HG03342 (cell line): Measurements from ENCODE around the gene SLC4A11.
"Not testable (repeated sequence)": the region's sequence is repeated elsewhere in the genome, so short reads cannot be mapped to it uniquely, and the experiment has no call there.

Experiments used
- ATAC-seq: cut with Tn5 transposase; IDR thresholded peaks from one replicate; pipeline ENCODE4 v1.9.1; 2021; ENCODE audit warnings: mild to moderate bottlenecking, moderate library complexity; ENCODE audit not compliant: unreplicated experiment

SLC4A11 gene

DNA sequence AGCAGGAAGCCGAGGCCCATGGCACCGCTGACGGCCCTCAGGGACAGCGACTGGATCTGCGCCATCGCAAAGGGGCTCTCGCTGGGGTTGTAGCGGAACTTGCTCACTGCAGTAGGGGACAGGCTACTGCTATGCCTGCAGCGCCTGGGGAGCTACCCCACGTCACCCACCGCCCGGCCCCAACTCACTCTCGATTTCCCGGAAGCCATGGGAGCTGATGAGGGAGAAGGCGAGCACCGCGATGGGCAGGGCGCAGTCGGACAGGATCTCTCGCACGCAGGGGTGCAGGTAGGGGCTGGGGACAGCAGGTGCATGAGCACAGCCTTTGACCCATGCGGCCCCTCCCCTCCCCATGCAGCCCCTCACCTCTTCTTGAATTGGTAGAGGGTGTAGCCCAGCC is 9.8 kb downstream of the SLC4A11 start:
- no peak for ATAC-seq

DNA sequence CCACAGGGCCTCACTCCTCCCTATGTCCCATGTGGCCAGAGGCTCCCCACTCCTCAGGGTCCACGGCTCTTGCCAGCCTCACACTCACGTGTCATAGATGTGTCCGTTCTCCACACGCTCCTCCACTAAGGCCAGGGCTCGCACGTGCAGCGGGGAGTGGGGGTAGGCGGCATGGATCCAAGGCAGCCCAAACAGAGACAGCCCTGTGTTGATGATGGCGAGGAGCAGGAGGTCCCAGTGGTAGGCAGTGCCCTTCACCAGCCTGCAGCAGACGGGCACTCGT is 10.3 kb downstream of the SLC4A11 start:
- ATAC-seq, result no peak

DNA sequence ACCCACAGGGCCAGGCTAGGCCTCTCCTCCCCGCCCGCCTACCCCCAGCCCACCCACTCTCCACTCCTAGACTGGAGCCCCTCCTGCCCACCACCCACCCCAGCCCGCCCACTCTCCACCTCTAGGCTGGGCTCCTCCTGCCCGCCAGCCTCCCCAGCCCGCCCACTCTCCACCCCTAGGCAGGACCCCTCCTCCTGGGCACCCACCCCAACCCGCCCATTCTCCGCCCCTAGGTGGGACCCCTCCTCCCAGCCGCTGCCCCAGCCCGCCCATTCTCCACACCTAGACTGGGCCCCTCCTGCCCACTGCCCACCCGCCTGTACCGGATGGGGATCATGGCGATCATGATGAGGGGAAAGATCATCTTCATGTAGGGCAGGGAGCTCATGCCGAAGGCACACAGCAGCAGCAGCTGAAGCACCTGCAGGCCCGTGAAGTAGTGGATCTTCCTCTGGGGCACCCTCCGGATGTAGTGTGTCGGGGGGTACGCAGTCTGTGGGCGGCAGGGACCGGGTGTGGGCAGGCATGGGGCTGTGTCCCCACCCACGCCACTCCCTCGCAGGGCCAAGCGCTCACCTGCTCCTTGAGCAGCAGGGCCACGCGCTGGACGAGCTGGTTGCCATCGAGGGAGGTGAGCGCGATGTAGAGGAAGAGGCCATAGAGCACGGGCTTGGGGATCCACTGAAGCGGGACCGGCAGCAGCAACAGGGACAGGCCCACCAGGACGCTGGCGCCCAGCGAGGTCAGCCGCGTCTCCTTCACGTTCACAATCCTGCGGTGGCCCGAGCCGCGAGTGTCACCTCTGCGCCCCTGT is 10.8 kb downstream of the SLC4A11 start:
- ATAC-seq, result no peak

DNA sequence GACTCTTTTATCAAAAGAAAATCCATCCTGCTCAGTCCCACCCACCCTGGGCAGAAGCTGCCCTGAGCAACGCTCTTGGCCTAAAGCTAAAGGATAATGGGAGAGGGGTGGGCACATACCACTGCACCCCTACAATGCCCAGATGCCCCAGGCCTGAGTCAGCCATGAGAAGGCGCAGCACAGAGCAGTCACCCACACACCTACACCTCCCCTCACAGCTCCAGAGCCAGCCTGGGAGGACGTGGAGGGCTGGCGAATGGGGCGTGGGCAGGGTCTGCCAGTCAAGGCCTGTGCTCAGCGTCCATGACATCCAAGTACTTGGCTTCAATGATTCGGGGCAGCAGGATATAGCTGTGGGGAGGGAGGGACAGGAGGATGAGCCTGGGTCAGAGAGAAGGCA is 11.5 kb downstream of the SLC4A11 start:
- no peak for ATAC-seq

DNA sequence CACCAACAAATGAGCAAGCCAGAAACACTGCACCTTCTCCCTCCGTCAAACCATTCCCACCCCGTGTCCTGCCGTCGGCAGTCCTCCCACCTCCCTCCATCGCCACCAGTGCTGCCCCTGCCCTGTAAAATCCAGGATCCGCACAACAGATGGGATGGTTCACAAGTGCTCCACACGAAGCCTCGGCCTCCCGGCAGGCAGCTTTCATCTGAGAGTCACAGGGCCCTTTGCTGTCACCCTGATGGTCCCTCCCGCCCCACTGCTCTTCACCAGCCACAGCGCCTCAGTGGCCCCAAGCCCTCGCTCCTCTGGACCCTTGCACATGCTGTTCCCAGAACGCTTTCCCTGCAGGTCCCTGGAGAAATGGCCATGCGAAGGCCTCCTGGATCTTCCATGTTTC is 12.1 kb downstream of the SLC4A11 start:
- ATAC-seq, result no peak

DNA sequence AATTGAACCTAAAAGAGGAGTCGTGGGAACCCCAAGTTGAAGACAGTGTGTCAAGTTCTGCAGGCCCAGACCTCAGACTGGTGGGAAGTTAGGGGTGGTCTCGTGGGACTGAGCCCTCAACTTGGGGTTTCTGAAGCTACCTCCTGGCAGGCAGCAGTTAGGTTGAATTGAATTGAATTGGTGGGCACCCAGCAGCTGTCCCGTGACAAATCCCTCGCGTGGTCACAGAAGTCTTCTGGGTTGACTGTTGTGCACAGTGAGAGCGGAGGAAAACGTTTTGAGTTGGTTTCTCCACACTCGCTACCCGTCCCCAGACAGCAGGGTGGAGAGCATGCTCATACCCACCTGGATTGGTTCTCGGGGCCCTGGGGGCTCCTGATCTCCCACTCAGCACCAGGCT is 12.9 kb downstream of the SLC4A11 start:
- no peak for ATAC-seq

DNA sequence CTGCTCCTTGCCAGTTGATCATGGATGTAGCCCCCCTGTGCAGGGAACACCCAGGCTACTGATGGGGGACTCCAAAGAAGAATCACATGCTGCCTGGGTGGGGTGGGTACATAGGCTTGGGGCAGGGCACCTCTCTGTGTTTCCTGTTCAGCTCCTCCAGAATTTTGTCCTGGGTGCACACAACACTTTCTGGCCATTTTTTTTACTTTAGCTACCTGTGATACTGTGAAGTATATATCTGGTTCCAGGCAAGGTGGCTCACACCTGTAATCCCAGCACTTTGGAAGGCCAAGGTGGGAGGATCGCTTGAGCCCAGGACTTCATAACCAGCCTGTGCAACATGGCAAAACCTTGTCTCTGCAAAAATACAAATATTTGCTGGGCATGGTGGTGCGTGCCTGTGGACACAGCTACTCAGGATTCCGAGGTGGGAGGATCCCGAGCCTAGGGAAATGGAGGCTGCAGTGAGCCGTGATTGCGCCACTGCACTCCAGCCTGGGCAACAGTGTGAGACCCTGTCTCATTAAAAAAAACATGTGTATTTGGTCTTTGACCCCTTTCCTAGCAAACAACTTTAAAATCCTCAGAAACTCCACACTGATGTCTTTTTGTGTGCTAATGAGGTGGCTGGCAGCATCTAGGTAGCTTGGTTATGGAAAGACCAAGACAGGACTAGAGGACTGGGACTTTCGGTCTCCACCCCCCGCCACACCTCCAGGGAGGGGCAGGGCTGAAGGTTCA is 14.1 kb downstream of the SLC4A11 start:
- ATAC-seq, result no peak

DNA sequence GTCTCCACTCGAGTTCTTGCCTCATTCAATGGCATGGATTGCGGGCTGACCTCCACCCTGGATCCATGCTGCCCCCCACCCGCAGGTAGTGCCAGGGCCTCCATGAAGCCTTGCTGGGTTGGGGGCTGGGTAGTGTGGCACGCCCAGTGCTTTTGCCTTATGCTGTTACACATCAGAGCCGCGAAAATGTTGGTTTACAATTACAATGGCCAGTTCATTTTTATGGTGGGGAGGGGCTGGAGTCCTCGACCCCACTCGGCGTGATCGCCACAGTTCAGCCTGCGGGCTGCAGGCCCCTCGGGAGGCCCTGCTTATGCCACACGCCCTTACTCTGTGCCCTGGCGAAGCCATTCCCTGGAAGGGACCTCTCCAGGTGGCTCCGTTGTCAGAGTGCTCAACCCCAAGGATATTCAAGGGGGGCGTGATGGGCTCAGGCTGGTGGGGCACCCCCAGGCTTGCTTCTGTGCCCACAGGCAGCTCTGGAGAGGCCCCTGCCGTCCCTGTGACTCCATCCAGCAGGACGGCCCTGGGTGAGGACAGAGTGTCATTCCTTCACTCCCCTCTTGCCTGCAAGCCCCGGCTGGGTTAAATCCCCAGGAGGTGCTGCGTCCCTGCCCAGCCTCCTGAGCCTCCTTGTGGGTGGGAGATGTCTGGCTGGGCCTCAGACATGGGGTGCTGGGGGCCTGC is 14.9 kb downstream of the SLC4A11 start:
- ATAC-seq, result no peak

DNA sequence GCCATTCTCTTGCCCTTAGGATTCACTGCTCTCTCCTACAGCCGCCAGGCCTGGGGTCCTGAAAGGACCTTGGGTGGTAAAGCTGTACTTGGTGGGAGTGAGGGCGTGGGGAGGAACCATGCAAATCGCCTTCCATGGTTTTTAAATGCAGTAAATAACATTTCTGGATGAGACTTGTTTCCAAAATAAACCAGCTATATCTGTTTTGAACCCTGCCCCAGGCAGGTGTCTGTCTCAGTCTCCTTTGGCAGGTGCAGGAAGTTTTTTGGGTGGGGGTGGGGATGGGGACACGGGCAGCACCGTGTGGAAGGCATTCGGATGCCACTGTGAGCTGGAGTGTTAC is 15.4 kb downstream of the SLC4A11 start:
- ATAC-seq, result no peak

DNA sequence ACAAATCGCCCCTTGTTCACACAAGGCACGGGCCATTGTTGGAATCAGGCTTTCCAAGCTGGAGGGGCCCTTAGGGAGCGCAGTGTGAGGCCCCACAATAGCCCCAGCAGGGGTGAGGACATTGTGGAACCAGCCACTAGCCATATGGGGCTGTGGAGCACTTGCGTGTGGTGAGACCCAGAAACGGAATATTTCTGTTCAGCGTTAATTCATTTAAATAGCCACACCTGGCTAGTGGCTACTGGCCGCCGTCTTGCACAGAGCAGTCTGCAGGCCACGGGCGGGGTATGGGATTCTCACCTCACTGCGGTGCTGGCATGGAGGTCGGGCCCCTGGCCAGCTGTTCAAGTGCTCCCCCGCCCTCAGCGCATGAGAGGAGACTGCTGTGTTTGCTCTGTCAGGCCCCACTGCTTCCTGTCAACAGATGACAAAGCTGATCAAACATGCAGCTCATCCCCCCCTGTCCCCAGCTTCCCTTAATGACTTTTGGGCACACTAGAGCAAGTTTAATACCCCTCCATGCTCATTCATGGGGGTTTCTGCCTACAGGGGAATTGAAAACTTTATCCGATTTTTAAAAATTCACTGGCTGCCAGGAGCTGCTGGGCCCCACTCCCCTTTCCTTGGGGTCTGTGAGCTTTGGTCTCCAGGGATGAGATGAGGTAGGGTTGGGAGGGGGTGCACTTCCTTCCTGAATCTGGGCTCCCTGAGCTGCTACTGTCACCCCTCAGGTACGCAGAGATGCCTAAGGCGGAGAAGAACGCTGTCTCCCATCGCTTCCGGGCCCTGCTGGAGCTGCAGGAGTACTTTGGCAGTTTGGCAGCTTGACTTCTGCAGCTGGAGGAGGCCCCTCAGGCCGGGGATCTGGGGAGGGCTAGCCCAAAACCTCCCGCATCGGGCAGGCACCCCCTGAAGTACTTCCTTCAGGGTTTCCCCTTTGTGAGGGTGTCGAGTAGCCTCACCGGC is 16.1 kb downstream of the SLC4A11 start:
- ATAC-seq, result peak; percentile 68

DNA sequence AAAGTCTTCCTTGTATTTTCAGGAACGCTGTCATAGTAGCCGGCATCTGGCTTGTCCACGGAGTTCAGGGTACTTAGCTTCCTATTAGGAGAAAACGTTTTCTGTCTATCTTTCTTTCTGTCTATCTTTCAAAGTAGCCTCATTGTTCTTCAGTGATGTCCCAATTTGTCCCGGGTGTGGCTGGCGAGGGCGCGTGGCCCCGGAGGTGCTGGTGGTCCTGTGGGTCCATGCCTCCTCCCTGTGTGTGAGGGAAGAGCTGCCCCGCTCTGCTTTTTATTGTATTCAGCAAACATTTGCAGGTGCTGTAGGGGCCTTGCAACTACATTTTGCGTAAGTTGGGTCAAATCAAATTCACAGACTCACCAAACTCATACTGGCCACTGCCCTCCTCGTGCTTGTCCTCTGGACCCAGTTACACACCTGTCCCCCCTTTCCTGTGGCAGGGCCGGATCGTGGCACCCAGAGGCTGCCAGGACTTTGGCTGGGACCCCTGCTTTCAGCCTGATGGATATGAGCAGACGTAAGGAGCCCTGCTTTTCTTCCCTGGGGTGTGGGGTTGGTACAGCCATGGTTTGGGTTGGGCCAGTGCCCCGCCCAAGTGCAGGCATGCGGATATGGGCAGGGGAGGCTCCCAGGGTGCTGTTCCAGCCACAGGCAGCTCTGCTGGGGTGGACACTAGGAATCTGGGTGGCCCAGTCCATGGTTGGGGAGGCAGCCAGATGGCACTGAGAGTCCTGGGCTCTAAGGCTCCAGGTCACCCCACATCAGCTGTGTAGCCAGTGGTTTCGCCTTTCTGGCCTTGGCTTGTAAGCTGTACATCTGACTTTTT is 17.4 kb downstream of the SLC4A11 start:
- no peak for ATAC-seq

DNA sequence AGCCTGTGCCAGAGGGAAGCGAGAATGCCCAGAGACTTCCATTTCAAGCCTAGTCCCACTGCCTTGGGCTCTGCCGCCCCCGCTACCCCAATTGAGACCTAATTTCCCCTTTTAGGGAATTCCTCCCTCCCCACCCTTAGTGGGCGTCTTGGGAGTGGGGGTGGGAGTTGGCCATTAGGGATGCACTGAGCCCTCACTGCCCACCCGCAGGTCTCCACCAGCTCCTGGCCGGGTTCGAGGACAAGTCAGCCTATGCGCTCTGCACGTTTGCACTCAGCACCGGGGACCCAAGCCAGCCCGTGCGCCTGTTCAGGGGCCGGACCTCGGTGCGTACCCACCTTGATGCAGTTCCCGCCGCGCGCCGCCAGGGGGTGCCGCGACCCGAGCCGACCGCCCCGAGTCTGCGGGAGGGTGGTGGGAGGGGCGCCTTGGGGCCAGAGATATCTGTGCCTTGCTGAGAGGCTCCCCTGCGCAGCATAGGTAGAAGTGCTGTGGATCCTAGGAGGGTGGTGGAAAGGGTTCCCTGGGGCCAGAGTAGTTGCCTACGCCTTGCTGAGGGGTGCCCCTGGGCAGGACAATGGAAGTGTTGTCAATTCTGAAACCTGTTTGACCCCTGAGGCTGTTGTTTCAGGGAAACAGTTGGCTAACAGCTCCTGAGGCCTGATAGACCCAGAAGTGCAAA is 20.5 kb downstream of the SLC4A11 start:
- no peak for ATAC-seq

DNA sequence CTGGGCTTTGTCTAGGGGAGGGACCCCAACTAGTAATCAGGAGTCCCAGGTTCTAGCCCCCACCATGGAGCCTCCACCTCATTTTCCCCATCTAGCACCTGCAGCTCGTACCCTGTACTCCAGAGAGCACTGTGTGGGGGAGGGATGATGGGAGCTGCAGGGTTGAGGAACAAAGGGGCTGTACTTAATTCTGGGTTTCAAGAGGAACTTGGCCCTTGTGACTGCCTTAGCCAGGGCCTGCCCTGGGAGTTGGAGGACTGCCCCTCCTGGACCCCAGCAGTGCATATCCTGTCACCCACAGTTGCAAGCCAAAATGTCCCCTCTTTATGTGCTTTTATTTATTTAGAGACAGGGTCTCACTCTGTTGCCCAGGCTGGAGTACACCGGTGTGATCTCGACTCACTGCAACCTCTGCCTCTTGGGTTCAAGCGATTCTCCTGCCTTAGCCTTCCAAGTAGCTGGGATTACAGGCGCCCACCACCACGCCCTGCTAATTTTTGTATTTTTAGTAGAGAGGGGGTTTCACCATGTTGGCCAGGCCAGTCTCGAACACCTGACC is 23.6 kb downstream of the SLC4A11 start:
- not testable (repeated sequence) for ATAC-seq

DNA sequence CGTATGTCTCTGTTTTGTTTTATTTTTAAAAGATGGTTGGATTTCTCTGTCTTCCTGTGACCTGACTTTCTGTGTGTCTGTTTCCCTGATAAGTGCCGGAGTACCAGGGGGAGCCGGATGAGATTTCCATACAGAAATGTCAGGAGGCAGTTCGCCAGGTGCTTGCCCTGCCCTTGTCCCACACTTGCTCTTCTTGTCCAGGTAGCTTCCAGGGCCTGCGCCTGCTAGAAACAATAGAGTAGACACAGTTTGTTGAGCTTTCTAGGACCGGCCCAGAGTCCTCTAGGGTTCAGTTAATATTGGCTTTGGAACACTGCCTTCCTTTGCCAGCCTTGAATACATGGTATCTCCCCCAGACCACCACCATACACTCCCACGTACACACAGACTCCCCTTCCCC is 25.8 kb downstream of the SLC4A11 start:
- no peak for ATAC-seq

DNA sequence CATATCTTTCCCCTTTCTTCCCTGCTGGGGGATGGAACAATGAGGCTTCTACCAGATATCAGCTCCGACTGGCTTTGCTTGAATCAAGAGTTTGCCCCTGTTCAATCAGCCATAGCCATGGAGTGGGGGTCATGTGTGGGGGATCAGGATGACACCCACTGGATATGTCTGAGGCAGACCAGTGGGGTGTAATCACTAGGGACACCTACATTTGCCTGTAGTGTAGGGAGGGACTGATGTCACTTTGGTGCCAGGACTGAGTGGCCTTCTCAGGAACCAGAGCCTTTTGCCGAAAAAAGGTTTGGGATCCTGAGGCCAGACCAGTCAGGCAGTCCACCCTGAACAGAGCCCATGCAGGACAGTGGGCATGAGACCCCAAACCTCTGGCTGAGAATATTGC is 28.6 kb downstream of the SLC4A11 start:
- ATAC-seq, result no peak

DNA sequence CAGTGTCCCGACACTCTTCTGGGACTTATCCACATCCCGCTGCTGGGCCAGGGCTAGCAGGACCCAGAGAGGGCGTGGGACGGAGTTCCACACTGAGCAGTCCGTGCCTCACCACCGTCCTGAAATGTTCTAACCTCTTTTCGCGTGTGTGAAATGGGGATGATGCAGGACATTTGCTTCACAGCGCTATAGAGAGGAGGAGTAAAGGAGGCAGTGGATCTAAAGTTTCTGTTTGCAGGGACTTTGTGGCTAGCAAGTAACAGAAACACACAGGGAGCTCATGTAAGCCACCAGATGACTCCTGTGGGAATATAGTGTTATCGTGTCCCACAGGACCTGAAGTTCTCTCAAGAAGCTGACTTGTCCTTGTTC is 29.1 kb downstream of the SLC4A11 start:
- no peak for ATAC-seq

DNA sequence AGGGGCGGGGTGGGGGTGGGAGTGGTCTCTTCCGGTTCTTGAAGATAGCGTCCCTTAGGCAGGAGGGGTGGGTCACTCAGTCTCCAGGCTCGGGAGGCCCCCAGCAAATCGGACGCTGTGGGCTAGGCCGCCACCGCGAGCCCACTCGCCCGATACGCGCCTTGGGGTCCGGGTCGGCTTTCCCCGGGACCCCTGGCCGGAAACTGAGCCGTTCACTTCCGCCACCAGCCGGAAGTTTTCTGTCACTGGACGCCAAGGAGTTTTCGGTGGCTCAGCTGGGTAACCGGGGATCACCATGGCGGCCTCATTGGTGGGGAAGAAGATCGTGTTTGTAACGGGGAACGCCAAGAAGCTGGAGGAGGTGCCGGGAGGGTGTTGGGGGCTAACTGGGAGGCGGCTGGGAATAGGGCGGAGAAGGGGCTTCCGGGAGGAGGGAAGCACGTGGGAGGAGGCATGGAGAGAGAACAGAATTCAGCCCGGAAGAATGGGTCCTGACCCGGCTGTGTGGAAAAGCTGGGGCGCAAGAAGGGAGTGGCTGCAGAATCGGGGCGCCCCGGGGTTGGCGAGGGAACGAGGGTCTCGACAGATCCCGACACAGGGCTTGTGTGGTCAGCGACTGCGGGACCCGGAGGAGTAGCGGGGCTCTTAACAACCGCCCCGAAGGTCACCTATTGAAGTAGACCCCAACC is 29.6 kb downstream of the SLC4A11 start, which contains the start of gene ITPA:
TSS of gene ITPA (plus strand) at position 242 of the 689 bp plus-strand sequence. CDS start at position 296, 54 bp downstream.
- ATAC-seq, result no peak

DNA sequence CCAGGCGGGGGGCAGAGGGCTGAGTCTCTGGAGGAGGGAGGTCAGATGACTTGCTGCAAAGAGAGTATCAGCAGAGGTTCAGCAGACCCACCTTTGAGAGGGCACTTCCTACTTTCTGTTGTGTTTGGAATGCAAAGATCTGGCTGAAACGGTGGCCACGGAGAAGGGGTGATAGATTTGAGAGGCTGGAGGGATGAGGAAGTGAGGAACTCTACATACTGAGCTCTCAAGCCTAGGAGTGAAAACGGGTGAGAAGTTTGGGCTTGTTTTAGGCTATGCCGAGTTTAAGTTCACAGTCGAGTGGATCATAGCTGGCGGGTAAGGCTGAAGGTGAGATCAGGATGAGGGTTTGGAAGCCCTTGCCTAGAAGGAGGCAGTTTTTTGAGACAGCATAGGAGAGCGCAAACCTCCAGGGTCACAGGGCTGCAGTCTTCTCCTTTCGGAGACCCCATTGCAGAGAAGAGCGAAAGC is 30.2 kb downstream of the SLC4A11 start:
- no peak for ATAC-seq
